GM19468 (cell line): Measurements from ENCODE around the gene MKKS.

Experiments
- ATAC-seq: cut with Tn5 transposase; IDR thresholded peaks from one replicate; pipeline ENCODE4 v1.9.1; 2021; ENCODE audit warnings: mild to moderate bottlenecking, moderate library complexity, moderate number of reproducible peaks; ENCODE audit not compliant: unreplicated experiment; ENCODE audit errors: extremely low read depth

Gene MKKS

DNA sequence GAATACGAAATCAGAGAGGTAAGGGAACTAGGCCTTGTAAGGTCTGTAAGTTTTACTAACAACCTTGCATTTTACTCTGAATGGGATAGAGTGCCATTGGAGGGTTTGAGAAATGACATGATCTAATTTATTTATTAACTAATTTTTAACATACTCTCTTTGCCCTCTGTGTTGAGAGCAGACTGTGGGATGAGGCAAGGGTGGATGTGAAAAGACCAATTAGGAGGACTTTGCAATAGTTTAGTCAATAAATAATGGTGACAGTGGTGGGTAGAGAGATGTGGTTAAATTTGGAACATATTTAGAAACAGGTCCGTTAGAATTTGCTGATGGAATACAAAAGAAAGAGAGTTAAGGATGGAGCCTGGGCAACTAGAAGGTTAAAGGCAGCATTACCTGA, 60.0 kb downstream of the MKKS start:
- ATAC-seq: no peak

DNA sequence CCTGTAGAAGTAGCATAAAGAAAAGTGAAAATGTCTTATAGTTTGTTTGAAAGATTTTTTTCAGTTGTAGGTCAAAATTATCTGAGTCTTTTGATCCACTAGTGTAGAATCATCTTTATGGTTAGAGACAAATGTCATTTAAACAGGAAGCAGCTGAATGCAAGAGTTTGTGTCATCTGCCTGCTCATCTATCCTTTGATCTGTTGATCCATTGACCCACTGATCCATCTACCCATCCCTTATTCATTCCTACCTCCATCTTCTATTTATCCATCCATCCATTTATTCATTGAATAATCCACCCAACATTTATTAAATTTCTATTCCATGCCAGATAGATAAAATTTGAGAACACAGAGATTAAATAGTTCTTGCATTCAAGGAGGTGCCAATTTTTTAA, 62.6 kb downstream of the MKKS start:
- ATAC-seq: no peak

DNA sequence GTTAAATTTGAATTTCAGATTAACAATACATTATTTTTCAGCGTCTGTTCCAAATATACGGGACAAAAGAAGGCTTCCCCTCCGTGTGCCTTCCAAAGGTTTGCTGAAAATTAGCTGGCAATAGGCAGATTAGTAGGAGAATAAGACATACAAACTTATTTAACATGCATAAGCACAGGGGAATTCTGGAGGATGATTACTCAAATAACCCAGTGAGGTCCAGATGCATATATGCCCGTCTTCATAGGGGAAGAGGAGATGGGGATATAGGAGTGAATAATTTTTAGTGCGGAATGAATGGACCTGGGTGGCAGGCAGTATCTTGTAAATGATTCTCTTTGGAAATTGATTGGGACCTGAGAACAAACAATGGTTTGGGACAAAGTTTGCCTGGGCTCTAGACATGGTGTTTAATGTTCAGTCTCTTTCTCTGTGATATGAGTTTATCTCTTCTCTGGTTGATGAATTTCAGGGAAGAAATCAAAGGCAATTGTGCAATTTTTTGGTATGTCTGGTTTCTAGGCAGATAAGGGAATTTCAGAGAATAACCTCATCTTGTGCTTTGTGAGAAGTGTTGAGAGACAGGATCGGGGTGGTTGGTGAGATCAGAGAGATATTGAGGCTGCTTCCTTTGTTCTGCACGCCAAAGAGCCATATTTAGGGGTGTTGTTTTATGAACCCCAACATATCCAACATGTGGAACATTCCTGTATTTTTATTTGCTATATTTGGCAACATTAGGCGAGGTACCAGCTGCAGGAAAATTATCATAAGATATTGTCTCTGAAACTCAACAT, 63.7 kb downstream of the MKKS start:
- ATAC-seq: no peak

DNA sequence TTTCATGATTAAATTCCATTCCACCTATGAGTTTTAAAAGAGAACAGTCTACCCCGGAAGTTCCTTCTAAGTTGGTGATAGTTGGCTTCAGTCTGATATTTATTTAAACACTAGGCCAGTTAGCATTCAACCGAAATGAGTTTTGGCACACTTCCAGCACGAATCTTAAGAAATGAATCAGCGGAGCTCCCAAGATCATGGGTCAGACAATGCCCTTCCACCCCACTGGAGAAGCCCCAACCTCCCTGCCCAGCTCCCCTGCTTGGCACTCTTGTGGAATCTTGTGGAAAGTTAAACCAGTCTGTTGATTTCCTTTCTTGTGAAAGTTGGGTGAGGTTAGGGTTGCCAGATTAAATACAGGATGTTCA, 64.3 kb downstream of the MKKS start:
- no peak for ATAC-seq

DNA sequence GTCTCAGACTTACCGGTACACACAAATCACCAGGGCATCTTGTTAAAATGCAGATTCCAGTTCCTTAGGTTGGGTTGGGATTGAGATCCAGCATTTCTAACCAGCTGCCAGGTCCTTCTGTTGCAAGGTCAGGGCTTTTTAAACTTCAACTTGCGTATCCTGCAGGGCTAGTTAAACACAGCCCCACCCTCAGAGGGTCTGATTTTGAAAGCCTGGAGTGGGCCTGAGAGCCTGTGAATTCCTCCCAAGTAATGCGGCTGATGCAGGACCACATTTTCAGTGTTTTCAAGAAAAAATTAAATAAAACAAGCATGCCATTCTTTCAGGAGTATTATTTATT, 65.3 kb downstream of the MKKS start:
- no peak for ATAC-seq

DNA sequence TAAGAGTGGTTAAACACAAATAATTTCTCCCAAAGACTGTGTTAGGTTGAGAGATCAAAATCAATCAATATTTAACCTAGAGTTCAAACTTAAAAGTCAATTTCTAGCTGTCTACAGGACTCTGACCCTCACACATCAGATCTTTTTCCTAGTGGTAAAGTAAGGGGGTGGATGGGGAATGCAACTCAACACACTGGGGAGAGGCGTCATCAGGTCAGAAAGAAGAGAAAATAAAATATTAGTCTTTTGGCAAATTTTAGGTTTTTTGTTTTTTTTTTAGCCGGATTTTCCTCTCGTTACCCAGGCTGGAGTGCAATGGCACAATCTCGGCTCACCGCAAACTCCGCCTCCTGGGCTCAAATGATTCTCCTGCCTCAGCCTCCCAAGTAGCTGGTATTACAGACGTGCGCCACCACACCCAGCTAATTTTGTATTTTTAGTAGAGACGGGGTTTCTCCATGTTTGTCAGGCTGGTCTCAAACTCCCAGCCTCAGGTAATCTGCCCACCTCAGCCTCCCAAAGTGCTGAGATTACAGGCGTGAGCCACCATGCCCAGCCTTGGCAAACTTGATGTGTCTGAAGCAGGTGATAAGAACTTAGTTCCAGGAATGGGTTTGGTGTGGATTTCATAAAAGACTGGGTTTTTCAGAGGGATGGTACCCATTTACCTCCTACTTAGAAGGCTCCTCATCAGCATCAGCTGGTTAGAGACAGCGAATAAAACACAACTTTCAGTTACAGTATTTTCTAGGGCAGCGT, 65.9 kb downstream of the MKKS start:
- no peak for ATAC-seq

DNA sequence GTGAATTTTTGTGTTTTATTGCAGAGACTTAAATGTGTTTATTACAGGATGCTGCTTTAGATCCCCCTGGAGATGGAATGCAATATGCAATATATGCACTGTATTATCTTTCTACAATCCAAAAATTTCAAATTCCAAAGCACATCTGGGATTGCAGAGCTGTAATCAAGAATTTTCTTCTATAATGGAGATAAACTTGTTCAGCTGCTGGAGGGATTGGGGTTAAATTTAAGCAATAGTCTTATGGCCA, 66.4 kb downstream of the MKKS start:
- no peak for ATAC-seq

DNA sequence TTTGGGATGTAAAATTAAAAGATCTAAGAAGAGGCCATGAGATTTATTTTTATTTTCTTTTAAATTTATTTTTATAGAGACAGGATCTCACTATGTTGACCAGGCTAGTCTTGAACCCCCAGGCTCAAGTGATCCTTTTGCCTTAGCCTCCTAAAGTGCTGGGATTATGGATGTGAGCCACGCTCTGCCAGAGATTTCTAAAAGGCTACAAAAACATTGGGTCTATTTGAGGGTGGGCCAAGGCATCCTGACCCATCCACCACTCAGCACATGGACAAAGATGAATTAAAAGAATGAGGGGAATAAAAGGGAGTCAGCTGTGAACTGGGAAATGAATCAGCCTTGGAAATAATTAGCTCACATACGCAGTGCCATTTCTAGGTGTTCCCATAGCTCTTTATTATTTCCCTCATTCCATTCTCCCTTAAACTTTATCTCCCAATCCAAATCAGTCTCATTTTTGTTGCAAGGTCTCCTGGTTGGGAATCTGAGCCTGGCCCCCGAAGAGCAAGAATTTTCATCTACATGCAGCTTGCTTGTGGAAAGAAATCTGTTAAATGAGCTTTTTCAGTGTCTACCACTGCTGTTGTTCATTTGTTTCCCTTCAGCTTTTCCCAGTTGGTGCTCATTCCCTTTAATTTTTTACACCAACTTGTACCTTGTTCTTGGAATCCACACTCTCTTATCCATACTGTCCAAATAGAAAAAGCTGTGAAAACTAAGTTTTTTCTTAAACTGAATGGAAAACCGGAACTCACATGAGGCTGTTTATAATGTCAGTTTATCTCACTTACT, 66.9 kb downstream of the MKKS start:
- no peak for ATAC-seq

DNA sequence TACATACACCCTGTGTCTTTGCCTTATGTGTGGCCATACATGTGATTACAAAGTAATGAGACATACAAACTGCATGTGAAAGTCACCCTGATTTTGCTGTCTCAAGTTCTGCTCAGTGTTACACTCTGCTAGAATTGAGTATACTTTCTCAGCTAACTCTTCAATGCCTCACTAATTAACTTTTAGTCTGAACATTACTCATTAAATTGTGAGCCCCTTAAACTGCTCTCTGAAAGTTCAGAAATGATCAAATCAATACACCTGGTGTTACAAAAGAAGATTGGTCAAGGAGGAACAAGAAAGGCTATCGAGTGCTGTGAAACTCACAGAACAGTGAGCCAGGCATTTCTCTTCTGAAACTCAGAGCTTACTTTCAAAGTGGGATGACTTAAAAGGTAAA, 71.3 kb downstream of the MKKS start:
- ATAC-seq: peak; percentile 45

DNA sequence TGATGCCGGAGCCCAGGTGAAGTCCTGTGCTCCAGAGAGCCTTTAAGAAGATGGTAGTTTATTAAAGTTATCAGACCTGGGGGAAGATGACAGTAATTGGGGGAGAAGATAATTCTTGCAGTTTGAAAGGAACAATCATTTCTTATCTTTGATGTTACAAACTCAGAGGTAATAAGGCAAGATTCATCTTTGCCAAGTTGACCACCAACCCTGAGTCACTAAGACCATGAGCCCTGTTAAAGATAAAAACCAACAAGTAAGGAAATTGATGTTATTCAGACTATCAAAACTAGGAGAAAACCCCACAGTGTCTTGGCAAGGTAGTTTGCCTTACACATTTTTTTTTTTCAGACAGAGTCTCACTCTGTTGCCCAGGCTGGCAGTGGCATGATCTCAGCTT, 73.1 kb downstream of the MKKS start:
- ATAC-seq: no peak

DNA sequence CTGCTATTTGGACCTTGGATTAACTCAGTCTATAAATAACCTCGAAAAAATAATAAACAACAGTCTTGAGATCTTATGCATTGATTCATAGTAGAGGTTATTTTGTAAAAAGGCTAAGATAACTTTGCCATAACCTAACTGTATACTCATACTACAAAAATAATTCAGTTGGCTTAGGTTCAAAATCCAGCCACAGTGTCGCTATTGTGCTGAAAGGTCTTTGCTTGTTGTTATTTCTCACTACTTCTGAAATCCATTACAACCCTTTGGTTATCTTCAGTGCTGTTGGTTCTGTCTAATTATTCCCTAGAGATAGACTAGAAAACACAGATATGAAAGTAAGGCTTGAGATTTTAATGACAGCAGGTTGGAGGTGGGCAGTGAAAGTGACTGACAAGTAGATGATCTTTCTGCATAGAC, 74.4 kb downstream of the MKKS start:
- ATAC-seq: no peak

DNA sequence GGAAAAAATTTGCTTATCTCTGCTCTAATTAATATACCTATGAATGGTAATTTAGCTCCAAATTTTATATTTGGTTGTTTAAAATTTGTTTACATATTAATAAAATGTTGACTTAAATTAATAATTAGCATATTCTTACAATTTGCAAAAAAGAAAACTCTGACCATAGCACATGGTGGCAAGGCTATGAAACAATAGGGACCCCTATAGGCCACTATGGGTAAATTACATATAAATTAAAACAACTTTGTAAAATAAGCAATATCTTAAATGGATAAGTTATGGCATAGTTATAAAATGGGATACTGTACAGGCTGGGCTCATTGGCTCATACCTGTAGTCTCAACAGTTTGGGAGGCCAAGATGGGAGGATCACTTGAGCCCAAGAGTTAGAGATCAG, 76.0 kb downstream of the MKKS start:
- ATAC-seq: no peak

DNA sequence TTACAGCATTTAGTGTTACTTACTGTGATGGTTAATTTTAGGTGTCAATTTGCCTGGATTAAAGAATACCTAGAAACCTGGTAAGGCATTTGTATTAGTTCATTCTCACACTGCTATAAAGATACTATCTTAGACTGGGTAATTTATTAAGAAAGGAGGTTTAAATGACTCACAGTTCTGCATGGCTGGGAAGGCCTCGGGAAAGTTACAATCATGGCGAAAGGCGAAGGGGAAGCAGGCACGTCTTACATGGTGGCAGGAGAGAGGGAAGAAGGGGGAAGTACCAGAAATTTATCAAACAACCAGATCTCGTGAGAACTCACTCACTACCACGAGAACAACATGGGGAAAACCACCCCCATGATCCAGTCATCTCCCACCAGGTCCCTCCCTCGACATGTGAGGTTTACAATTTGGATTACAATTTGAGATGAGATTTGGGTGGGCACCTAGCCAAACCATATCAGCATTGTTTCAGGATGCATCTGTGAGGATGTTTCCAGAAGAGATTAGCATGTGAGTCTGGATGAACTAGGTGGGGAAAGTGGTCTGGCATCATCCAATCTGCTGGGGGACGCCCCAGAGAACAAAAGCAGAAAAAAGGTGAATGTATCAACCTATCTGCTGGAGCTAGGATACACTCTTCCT, 76.8 kb downstream of the MKKS start:
- no peak for ATAC-seq

DNA sequence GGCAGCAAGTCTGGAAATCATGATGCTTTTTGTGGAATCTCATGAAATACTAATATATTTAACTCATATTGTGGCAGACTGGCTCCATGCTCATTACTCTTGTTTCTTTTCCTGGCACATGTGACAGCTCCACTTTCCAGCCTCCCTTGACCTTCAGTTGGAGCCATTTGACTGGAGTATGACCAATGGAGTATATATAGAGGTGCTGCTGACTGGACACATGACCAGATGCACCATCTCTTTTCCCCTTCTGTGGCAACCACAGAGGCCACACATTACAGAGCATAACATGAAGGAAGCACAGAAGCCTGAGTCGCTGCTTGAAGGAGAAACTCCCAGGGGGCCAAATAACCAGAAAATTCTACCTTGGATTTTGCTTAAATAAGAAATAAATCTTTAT, 77.4 kb downstream of the MKKS start:
- ATAC-seq: no peak

DNA sequence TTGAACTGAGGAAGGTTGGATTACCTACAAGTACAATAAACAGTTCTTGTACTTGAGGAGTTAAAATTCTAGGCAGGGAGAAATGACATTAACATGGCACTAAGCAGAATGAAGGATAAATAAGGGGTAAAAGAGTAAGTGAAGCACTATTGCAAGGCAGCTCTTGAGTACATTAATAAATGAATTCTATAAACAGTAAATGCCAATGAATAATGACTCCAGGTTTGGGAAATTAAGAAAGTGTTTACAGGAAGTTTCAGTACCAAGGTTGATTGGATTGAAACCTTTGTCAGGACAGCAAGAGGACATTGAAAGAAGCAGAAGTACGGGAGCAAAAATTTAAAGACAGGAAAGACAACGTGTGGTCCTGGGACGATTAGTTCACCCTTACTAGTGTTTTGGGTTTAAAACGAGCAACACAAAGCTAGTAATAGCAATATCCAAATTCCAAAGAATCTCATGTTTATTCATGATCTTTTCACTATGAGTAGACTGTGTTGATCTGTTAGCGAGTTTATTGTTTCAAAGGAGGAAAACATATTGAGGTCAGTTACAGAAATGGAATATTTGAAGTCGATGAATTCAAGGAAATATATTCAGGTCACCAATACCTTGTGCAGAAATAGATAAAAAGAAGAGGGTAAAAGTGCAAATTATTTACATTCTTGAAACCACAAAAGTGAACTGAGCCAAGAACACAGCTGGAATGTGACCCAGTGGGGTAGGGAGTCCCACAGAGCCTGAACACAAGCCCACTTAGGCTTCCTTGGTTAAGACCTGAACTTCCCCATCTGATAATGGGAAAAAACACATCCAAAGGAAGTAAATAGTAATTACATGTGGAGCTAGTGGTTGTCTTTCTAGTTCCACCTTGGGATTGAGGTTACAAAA, 80.8 kb downstream of the MKKS start:
- ATAC-seq: no peak
